GM21526 (cell line): ENCODE measurements around the gene PORCN.
"Not testable (repeated sequence)": the region's sequence is repeated elsewhere in the genome, so short reads cannot be mapped to it uniquely, and the experiment has no call there.

Experiments used
- ATAC-seq: cut with Tn5 transposase; IDR thresholded peaks from one replicate; pipeline ENCODE4 v1.9.1; 2021; ENCODE audit warnings: moderate library complexity; ENCODE audit not compliant: unreplicated experiment, low FRiP score

Gene PORCN

GRCh38 chrX:48538641-48539344, 30.0 kb downstream of the PORCN start:
- ATAC-seq: no peak

- ATAC-seq: peak; percentile 79
These were observed 30.7 kb downstream of the PORCN start, which contains the start of gene TBC1D25 for GRCh38 chrX:48539345-48540027. Gene TBC1D25 (plus strand): TSS chrX:48539714. CDS start chrX:48539798, 84 bp downstream.

GRCh38 chrX:48540028-48540375, 31.2 kb downstream of the PORCN start:
- ATAC-seq: peak; percentile 36

- ATAC-seq: no peak
These were observed 31.7 kb downstream of the PORCN start for GRCh38 chrX:48540480-48540879.

GRCh38 chrX:48541140-48541814, 32.5 kb downstream of the PORCN start:
- no peak for ATAC-seq

GRCh38 chrX:48548871-48549270, 40.1 kb downstream of the PORCN start:
- no peak for ATAC-seq

- not testable (repeated sequence) for ATAC-seq
These were observed 47.0 kb downstream of the PORCN start for GRCh38 chrX:48555731-48556325.

- no peak for ATAC-seq
These were observed 49.5 kb downstream of the PORCN start for GRCh38 chrX:48558271-48558670.

GRCh38 chrX:48559636-48560035, 50.8 kb downstream of the PORCN start:
- ATAC-seq: no peak

GRCh38 chrX:48560056-48560455, 51.3 kb downstream of the PORCN start:
- no peak for ATAC-seq

- no peak for ATAC-seq
These were observed 51.9 kb downstream of the PORCN start for GRCh38 chrX:48560681-48561080.

GRCh38 chrX:48569958-48570357, 61.2 kb downstream of the PORCN start:
- no peak for ATAC-seq
